Measurements from ENCODE around the gene RNF44. TPM values are rescaled to one million over a fixed set of nuclear protein-coding genes. Genes with fewer than 3 reads are reported as not detected.

The RNF44 gene
- total and polyA plus RNA-seq, 2 of the 13 experiments (the other 11 are each of a cell fraction or from before 2014, with no cell fraction given), result 9.2 to 16.8 TPM

DNA sequence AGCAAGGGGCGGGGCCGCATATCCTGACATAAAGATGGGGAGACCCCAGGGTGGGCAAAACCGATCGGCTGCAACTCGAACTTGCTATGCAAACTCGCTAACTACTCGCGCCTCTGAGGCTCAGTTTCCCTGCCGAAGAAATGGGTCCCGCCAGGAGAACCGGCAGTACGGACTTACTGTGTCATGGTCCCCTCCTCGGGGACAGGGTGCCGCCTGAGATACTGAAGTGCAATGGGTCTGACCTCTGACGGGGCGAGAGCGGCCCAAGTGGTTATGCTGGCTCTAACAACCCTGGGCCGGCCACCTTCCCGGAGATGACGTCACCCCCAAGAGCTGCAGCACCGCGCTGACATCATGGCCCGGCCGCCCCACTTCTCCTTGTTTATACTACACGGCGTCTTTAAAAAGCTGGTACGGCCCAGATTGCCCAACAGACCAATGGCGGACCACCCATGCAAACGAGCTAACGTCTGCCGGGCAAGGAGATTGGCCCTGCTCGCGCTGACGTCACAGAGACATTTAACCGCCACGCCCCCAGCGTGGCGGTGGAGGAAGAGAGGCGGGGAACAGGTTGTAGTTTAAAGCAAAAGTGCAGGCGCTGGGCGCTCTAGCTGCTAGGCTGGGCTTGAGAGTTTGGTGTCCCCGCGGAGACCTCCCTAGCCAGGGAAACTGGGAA, 490 bp upstream of the RNF44 start (continued):
- TF ChIP-seq ZNF687 (CRISPR knock-in tag; IDR thresholded peaks at IDR 0.05) (peak; percentile 67), ZFX (CRISPR knock-in tag; IDR thresholded peaks at IDR 0.05; ENCODE audit: low read depth) (peak; percentile 58), SUZ12 (IDR thresholded peaks at IDR 0.05; ENCODE audit: low read depth, low read length) (no peak), MYPOP (CRISPR knock-in tag; IDR thresholded peaks at IDR 0.05) (no peak), ZNF615 (CRISPR knock-in tag; IDR thresholded peaks at IDR 0.05; ENCODE audit: borderline replicate concordance) (no peak), ZKSCAN1 (IDR thresholded peaks at IDR 0.05; ENCODE audit: low read length) (no peak), FOSL2 (CRISPR knock-in tag; IDR thresholded peaks at IDR 0.05) (peak; percentile 55), CEBPB (IDR thresholded peaks at IDR 0.05; ENCODE audit: borderline replicate concordance, low read depth, low read length) (peak; percentile 94), GTF2F1 (IDR thresholded peaks at IDR 0.05; ENCODE audit: low read length) (no peak), DPF2 (CRISPR knock-in tag; IDR thresholded peaks at IDR 0.05; ENCODE audit: borderline replicate concordance, low read depth) (no peak), SP4 (CRISPR knock-in tag; IDR thresholded peaks at IDR 0.05) (peak; percentile 90), ZNF235 (CRISPR knock-in tag; IDR thresholded peaks at IDR 0.05; ENCODE audit: borderline replicate concordance) (peak; percentile 47; the same call in 1 of the 2 replicates), TFDP2 (CRISPR knock-in tag; IDR thresholded peaks at IDR 0.05) (peak; percentile 22; the same call in 1 of the 2 replicates), ZBTB14 (CRISPR knock-in tag; IDR thresholded peaks at IDR 0.05) (no peak)
- TF ChIP-seq, protein P1, sequence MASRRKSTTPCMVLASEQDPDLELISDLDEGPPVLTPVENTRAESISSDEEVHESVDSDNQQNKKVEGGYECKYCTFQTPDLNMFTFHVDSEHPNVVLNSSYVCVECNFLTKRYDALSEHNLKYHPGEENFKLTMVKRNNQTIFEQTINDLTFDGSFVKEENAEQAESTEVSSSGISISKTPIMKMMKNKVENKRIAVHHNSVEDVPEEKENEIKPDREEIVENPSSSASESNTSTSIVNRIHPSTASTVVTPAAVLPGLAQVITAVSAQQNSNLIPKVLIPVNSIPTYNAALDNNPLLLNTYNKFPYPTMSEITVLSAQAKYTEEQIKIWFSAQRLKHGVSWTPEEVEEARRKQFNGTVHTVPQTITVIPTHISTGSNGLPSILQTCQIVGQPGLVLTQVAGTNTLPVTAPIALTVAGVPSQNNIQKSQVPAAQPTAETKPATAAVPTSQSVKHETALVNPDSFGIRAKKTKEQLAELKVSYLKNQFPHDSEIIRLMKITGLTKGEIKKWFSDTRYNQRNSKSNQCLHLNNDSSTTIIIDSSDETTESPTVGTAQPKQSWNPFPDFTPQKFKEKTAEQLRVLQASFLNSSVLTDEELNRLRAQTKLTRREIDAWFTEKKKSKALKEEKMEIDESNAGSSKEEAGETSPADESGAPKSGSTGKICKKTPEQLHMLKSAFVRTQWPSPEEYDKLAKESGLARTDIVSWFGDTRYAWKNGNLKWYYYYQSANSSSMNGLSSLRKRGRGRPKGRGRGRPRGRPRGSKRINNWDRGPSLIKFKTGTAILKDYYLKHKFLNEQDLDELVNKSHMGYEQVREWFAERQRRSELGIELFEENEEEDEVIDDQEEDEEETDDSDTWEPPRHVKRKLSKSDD (CRISPR knock-in tag; IDR thresholded peaks at IDR 0.05; ENCODE audit: low read depth), result peak; percentile 91
- TF ChIP-seq, protein P2, sequence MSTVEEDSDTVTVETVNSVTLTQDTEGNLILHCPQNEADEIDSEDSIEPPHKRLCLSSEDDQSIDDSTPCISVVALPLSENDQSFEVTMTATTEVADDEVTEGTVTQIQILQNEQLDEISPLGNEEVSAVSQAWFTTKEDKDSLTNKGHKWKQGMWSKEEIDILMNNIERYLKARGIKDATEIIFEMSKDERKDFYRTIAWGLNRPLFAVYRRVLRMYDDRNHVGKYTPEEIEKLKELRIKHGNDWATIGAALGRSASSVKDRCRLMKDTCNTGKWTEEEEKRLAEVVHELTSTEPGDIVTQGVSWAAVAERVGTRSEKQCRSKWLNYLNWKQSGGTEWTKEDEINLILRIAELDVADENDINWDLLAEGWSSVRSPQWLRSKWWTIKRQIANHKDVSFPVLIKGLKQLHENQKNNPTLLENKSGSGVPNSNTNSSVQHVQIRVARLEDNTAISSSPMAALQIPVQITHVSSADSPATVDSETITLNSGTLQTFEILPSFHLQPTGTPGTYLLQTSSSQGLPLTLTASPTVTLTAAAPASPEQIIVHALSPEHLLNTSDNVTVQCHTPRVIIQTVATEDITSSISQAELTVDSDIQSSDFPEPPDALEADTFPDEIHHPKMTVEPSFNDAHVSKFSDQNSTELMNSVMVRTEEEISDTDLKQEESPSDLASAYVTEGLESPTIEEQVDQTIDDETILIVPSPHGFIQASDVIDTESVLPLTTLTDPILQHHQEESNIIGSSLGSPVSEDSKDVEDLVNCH (CRISPR knock-in tag; IDR thresholded peaks at IDR 0.05), result 0 out of 2 replicates have a peak, but pooled peaks have one; percentile 20

All from HepG2 (cell line).